Thyroid gland (tissue), 4 donors: Measurements from ENCODE around the gene CABS1. TPM values are rescaled to one million over a fixed set of nuclear protein-coding genes. Genes with fewer than 3 reads are reported as not detected.

Experiments
- DNase-seq, 2 donors: peaks; one replicate each; pipeline ENCODE4 v3.0.0-alpha.2; 2019
- H3K27ac ChIP-seq, 3 donors: fragments of 200-600 bp; sonication (generic); 1 replicate in 2 of 3; 2 replicates in 1 of 3; pipeline ENCODE4 v1.5.1; 2016 to 2019; ENCODE audit warnings: mild to moderate bottlenecking in 1 of 3, moderate library complexity in 1 of 3
- H3K27me3 ChIP-seq: fragments of 200-600 bp; sonication (generic); one replicate; pipeline ENCODE4 v1.5.1; 2019
- H3K36me3 ChIP-seq, 2 donors: fragments of 200-600 bp; sonication (generic); one replicate each; pipeline ENCODE4 v1.5.1; 2016 to 2019
- H3K4me1 ChIP-seq, 2 donors: fragments of 200-600 bp; sonication (generic); one replicate each; pipeline ENCODE4 v1.5.1; 2017 to 2019
- H3K4me3 ChIP-seq, 3 donors: fragments of 200-600 bp; sonication (generic); replicated peaks in 1 of 3; 1 replicate in 2 of 3; 2 replicates in 1 of 3; pipeline ENCODE4 v1.5.1; 2016; ENCODE audit warnings: mild to moderate bottlenecking in 1 of 3
- H3K9me3 ChIP-seq: fragments of 200-600 bp; sonication (generic); one replicate; pipeline ENCODE4 v1.5.1; 2017
- CTCF ChIP-seq, 6 experiments: fragments of 200-600 bp in 3 of 6; fragments of 450-650 bp in 3 of 6; sonication (generic) in 3 of 6; IDR thresholded peaks; one replicate each; pipeline ENCODE4 v1.5.1; 2016 to 2019; ENCODE audit warnings: antibody characterized with exemption in 6 of 6, mild to moderate bottlenecking in 2 of 6, inconsistent platforms in 1 of 6, moderate library complexity in 1 of 6
- POLR2A ChIP-seq, 2 donors: fragments of 450-650 bp; IDR thresholded peaks; one replicate each; pipeline ENCODE4 v1.6.1; 2017; ENCODE audit warnings: antibody characterized with exemption in 2 of 2, mild to moderate bottlenecking in 2 of 2, moderate library complexity in 1 of 2
- WGBS, 2 donors: methylation state at CpG; one replicate each; pipeline ENCODE4 v1.1.5; 2017; 5-methylcytosine and 5-hydroxymethylcytosine counted together
- intact Hi-C: fragments of 100-400 bp; cut with DNase I; formaldehyde crosslinking; loops from one replicate; pipeline ENCODE4 v1.15.1; 2023
- total RNA-seq, 4 donors: library from RNA; depleted of rRNA; stranded (reverse); fragments of >200 nt; gene quantifications; one replicate each; pipeline ENCODE4 v1.2.3, GENCODE V29; 2016

CABS1 gene
- total RNA-seq, 4 donors from 2014 or later = not detected

- Histone ChIP-seq H3K4me1 (no peaks in the 10 kb centered on the region), H3K36me3 (no peaks in the 10 kb centered on the region), H3K27me3 (no peaks in the 10 kb centered on the region), H3K27ac (no peak overlapping the region), H3K4me3 (no peak overlapping the region), H3K9me3 (no peaks in the 10 kb centered on the region)
- WGBS, 2 donors = 94 to 95% methylated on average over 1 of the region's 1 CpG
- DNase-seq = no peak
- TF ChIP-seq CTCF (IDR thresholded peaks at IDR 0.05) = no peak
- no peak for TF ChIP-seq POLR2A (IDR thresholded peaks at IDR 0.05)
- intact Hi-C loops = no loop called here
Measured at GRCh38 chr4:70367813-70368212, 33.0 kb downstream of the CABS1 start.

- H3K27ac ChIP-seq = no peak overlapping the region
- H3K9me3 ChIP-seq = no peaks in the 10 kb centered on the region
- no peak overlapping the region for H3K4me3 ChIP-seq
- no peaks in the 10 kb centered on the region for H3K27me3 ChIP-seq
- no peak for DNase-seq
- H3K36me3 ChIP-seq = no peaks in the 10 kb centered on the region
- H3K4me1 ChIP-seq = no peaks in the 10 kb centered on the region
- WGBS, 2 donors = 90 to 94% methylated on average over 4 of the region's 4 CpGs
- intact Hi-C loops = no loop called here
- no peak for TF ChIP-seq POLR2A (IDR thresholded peaks at IDR 0.05)
- no peak for TF ChIP-seq CTCF (IDR thresholded peaks at IDR 0.05)
Measured at GRCh38 chr4:70371987-70372386, 37.2 kb downstream of the CABS1 start.

GRCh38 chr4:70372760-70373159 is 38.0 kb downstream of the CABS1 start:
- H3K36me3 ChIP-seq = no peaks in the 10 kb centered on the region
- H3K9me3 ChIP-seq = no peaks in the 10 kb centered on the region
- TF ChIP-seq POLR2A (IDR thresholded peaks at IDR 0.05) (no peak), CTCF (IDR thresholded peaks at IDR 0.05) (no peak)
- H3K4me3 ChIP-seq = no peak overlapping the region
- H3K4me1 ChIP-seq = no peaks in the 10 kb centered on the region
- WGBS, 2 donors = 80 to 81% methylated on average over 3 of the region's 3 CpGs
- no peaks in the 10 kb centered on the region for H3K27me3 ChIP-seq
- intact Hi-C loops = no loop called here
- H3K27ac ChIP-seq = no peak overlapping the region
- no peak for DNase-seq

GRCh38 chr4:70380578-70380977 is 45.8 kb downstream of the CABS1 start:
- H3K9me3 ChIP-seq = no peaks in the 10 kb centered on the region
- no peak overlapping the region for H3K4me3 ChIP-seq
- WGBS, 2 donors = 77 to 85% methylated on average over 3 of the region's 3 CpGs
- DNase-seq = no peak
- intact Hi-C loops = no loop called here
- H3K4me1 ChIP-seq = no peaks in the 10 kb centered on the region
- no peak for TF ChIP-seq CTCF (IDR thresholded peaks at IDR 0.05)
- TF ChIP-seq POLR2A (IDR thresholded peaks at IDR 0.05) = no peak
- H3K27me3 ChIP-seq = no peaks in the 10 kb centered on the region
- no peak overlapping the region for H3K27ac ChIP-seq
- no peaks in the 10 kb centered on the region for H3K36me3 ChIP-seq

- 64 to 71% methylated on average over 5 of the region's 5 CpGs for WGBS, 2 donors
Measured at GRCh38 chr4:70382691-70383181, 48.0 kb downstream of the CABS1 start, which contains the start of gene SMR3B. TSS of gene SMR3B (plus strand) at chr4:70383131. CDS start at chr4:70384511, 1,380 bp downstream.

More at GRCh38 chr4:70382691-70383181, 48.0 kb downstream of the CABS1 start, which contains the start of gene SMR3B:
- H3K27me3 ChIP-seq = no peaks in the 10 kb centered on the region
- intact Hi-C loops = no loop called here
- no peaks in the 10 kb centered on the region for H3K36me3 ChIP-seq
- DNase-seq = no peak
- no peaks in the 10 kb centered on the region for H3K4me1 ChIP-seq
- H3K27ac ChIP-seq = no peak within 1 kb of the TSS
- H3K9me3 ChIP-seq = no peaks in the 10 kb centered on the region
- TF ChIP-seq CTCF (IDR thresholded peaks at IDR 0.05) = no peak
- TF ChIP-seq POLR2A (IDR thresholded peaks at IDR 0.05) = no peak
- no peak within 1 kb of the TSS for H3K4me3 ChIP-seq

Other genes starting within 250 kb of the CABS1 start
- not detected for gene PRR27, start 180.7 kb upstream of the CABS1 start, total RNA-seq
- 10 to 100 TPM in 1 of 4 donors, 1 to 10 TPM in 3; 1.9 to 18.5 (median 3.9) TPM for gene ODAM, start 139.3 kb upstream of the CABS1 start, total RNA-seq
- not detected for gene FDCSP, start 108.9 kb upstream of the CABS1 start, total RNA-seq
- gene CSN3, start 92.4 kb upstream of the CABS1 start, total RNA-seq = not detected
- gene SMR3A, start 25.8 kb downstream of the CABS1 start, total RNA-seq = not detected
- gene SMR3B, start 48.1 kb downstream of the CABS1 start, total RNA-seq = not detected
- not detected for gene OPRPN, start 63.0 kb downstream of the CABS1 start, total RNA-seq
- not detected for gene MUC7, start 137.2 kb downstream of the CABS1 start, total RNA-seq
- gene AMTN, start 183.6 kb downstream of the CABS1 start, total RNA-seq = not detected